Transverse colon (tissue), 4 donors: ENCODE results near the gene SP6.

Experiments
- EP300 ChIP-seq: sonication (generic); formaldehyde crosslinking; IDR thresholded peaks from one replicate; pipeline ENCODE4 v1.6.1; 2017; ENCODE audit warnings: antibody characterized with exemption, low read depth
- POLR2A ChIP-seq: fragments of 450-650 bp; IDR thresholded peaks from one replicate; pipeline ENCODE4 v1.6.1; 2016; ENCODE audit warnings: antibody characterized with exemption, mild to moderate bottlenecking, moderate library complexity
- POLR2AphosphoS5 ChIP-seq, 3 donors: sonication (generic); formaldehyde crosslinking; IDR thresholded peaks; one replicate each; pipeline ENCODE4 v1.6.1; 2016; ENCODE audit warnings: antibody characterized with exemption in 3 of 3
- TF ChIP-seq, protein P1 (sequence below), 5 experiments: fragments of 200-600 bp in 3 of 5; fragments of 450-650 bp in 2 of 5; sonication (generic) in 3 of 5; IDR thresholded peaks; 1 replicate in 2 of 5; 2 replicates in 3 of 5; pipeline ENCODE4 v1.5.1; 2016 to 2017; ENCODE audit warnings: antibody characterized with exemption in 5 of 5, inconsistent platforms in 3 of 5, mild to moderate bottlenecking in 2 of 5, moderate library complexity in 1 of 5

DNA sequence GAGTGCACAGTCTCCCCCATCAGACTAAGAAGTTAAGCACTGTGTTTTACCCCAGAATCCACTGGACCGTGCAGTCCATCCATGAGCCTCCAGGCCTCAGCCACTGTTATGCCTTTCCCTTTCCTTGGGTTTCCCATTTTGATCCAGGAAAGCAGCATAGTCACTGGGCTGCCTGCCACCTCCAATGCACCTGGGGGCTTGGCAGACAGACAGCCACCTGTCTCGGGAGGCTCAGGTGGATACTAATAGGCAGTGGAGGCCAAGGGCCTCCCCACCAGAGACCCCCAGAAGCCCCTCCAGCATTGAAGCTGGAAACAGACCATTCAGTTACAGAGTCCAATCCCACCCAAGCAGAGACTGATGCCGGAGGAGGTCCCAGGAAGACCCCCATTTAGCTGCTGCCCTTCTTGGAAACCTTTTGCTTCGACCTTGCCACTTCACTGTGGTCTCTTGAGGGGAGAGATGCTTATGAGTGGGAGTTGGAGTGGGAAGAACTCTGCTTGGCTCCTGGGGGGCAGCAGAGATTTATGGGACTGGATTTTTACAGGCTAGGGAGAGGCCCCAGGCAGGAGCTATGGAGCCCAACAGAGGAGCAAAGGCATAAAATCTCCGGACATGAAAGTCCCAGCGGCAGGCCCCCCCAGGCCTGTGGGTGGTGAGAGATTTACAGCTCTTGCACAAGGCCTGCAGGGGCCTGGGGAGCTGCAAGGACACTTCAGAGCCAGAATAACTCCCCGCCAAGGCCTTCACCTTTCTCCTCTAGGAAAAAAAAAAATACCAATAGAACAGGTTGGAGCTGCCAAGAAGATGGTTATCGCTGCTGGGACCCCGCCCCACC lies 32.8 kb upstream of the SP6 start:
- TF ChIP-seq POLR2A (no peak), POLR2AphosphoS5 (IDR thresholded peaks at IDR 0.05) (no peak), EP300 (no peak)
- TF ChIP-seq, protein P1, sequence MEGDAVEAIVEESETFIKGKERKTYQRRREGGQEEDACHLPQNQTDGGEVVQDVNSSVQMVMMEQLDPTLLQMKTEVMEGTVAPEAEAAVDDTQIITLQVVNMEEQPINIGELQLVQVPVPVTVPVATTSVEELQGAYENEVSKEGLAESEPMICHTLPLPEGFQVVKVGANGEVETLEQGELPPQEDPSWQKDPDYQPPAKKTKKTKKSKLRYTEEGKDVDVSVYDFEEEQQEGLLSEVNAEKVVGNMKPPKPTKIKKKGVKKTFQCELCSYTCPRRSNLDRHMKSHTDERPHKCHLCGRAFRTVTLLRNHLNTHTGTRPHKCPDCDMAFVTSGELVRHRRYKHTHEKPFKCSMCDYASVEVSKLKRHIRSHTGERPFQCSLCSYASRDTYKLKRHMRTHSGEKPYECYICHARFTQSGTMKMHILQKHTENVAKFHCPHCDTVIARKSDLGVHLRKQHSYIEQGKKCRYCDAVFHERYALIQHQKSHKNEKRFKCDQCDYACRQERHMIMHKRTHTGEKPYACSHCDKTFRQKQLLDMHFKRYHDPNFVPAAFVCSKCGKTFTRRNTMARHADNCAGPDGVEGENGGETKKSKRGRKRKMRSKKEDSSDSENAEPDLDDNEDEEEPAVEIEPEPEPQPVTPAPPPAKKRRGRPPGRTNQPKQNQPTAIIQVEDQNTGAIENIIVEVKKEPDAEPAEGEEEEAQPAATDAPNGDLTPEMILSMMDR (IDR thresholded peaks at IDR 0.05), result no peak
